Right hindlimb (tissue), 1 donor: ENCODE measurements around the gene LY9.

Source experiments
- DNase-seq: peaks from one replicate; pipeline ENCODE4 v3.0.0-alpha.2; 2018

Gene LY9

GRCh38 chr1:160838888-160839287, 42.9 kb downstream of the LY9 start:
- no peak for DNase-seq

- no peak for DNase-seq
Observed at GRCh38 chr1:160839746-160840145, 43.8 kb downstream of the LY9 start.

GRCh38 chr1:160841079-160841478, 45.1 kb downstream of the LY9 start:
- no peak for DNase-seq

GRCh38 chr1:160844447-160845232, 48.7 kb downstream of the LY9 start:
- DNase-seq: no peak

GRCh38 chr1:160846281-160846680, 50.3 kb downstream of the LY9 start:
- DNase-seq: no peak

- DNase-seq: no peak
Observed at GRCh38 chr1:160850541-160850940, 54.6 kb downstream of the LY9 start.

GRCh38 chr1:160850993-160851392, 55.0 kb downstream of the LY9 start:
- no peak for DNase-seq

GRCh38 chr1:160853014-160853413, 57.0 kb downstream of the LY9 start:
- no peak for DNase-seq

- DNase-seq: no peak
Observed at GRCh38 chr1:160853754-160854153, 57.8 kb downstream of the LY9 start.

GRCh38 chr1:160855181-160855981, 59.4 kb downstream of the LY9 start:
- no peak for DNase-seq

GRCh38 chr1:160858097-160858496, 62.1 kb downstream of the LY9 start:
- no peak for DNase-seq

GRCh38 chr1:160858507-160858906, 62.5 kb downstream of the LY9 start:
- DNase-seq: no peak

GRCh38 chr1:160859166-160859565, 63.2 kb downstream of the LY9 start:
- DNase-seq: no peak

GRCh38 chr1:160860840-160861505, 65.0 kb downstream of the LY9 start:
- DNase-seq: no peak

- DNase-seq: no peak
Observed at GRCh38 chr1:160862203-160863060, 66.5 kb downstream of the LY9 start, which contains the start of gene CD244. Gene CD244 (minus strand): TSS chr1:160862887. CDS start chr1:160862677, 210 bp downstream.

GRCh38 chr1:160863061-160863773, 67.2 kb downstream of the LY9 start:
- no peak for DNase-seq

- DNase-seq: no peak
Observed at GRCh38 chr1:160863774-160864131, 67.8 kb downstream of the LY9 start.

GRCh38 chr1:160864173-160864572, 68.2 kb downstream of the LY9 start:
- DNase-seq: no peak

GRCh38 chr1:160865337-160865736, 69.4 kb downstream of the LY9 start:
- DNase-seq: no peak

- no peak for DNase-seq
Observed at GRCh38 chr1:160866001-160866694, 70.2 kb downstream of the LY9 start.

GRCh38 chr1:160866695-160867260, 70.8 kb downstream of the LY9 start:
- DNase-seq: no peak
